HG02870 (cell line): ENCODE data around the gene NQO1.

Source experiments
- ATAC-seq: cut with Tn5 transposase; IDR thresholded peaks from one replicate; pipeline ENCODE4 v1.9.1; 2021; ENCODE audit warnings: mild to moderate bottlenecking, moderate library complexity; ENCODE audit not compliant: unreplicated experiment

The NQO1 gene

GRCh38 chr16:69707920-69708683 lies 18.3 kb downstream of the NQO1 start:
- ATAC-seq = no peak

- ATAC-seq = no peak
Observed at GRCh38 chr16:69706975-69707340, 19.4 kb downstream of the NQO1 start.

- ATAC-seq = no peak
Observed at GRCh38 chr16:69706256-69706974, 19.9 kb downstream of the NQO1 start.

- no peak for ATAC-seq
Observed at GRCh38 chr16:69703638-69704037, 22.7 kb downstream of the NQO1 start.

- ATAC-seq = no peak
Observed at GRCh38 chr16:69701866-69702265, 24.5 kb downstream of the NQO1 start.

- ATAC-seq = no peak
Observed at GRCh38 chr16:69701452-69701851, 24.9 kb downstream of the NQO1 start.

GRCh38 chr16:69699915-69700314 lies 26.4 kb downstream of the NQO1 start:
- no peak for ATAC-seq

GRCh38 chr16:69698404-69698803 lies 28.0 kb downstream of the NQO1 start:
- ATAC-seq = no peak

- no peak for ATAC-seq
Observed at GRCh38 chr16:69693916-69694315, 32.4 kb downstream of the NQO1 start.

GRCh38 chr16:69691980-69692911 lies 34.1 kb downstream of the NQO1 start:
- no peak for ATAC-seq

GRCh38 chr16:69688589-69688988 lies 37.8 kb downstream of the NQO1 start:
- no peak for ATAC-seq

- no peak for ATAC-seq
Observed at GRCh38 chr16:69680358-69680757, 46.0 kb downstream of the NQO1 start.

GRCh38 chr16:69672998-69673713 lies 53.2 kb downstream of the NQO1 start:
- ATAC-seq = no peak

- ATAC-seq = no peak
Observed at GRCh38 chr16:69672315-69672997, 53.9 kb downstream of the NQO1 start.

GRCh38 chr16:69669577-69669976 lies 56.8 kb downstream of the NQO1 start:
- no peak for ATAC-seq

GRCh38 chr16:69663846-69664245 lies 62.5 kb downstream of the NQO1 start:
- no peak for ATAC-seq

- ATAC-seq = no peak
Observed at GRCh38 chr16:69662901-69663300, 63.5 kb downstream of the NQO1 start.

GRCh38 chr16:69660166-69660565 lies 66.2 kb downstream of the NQO1 start:
- ATAC-seq = no peak
